HG03432 (cell line): Measurements from ENCODE around the gene KCNMB2.

Source experiments
- ATAC-seq: cut with Tn5 transposase; IDR thresholded peaks from one replicate; pipeline ENCODE4 v1.9.1; 2021; ENCODE audit warnings: mild to moderate bottlenecking, moderate library complexity; ENCODE audit not compliant: unreplicated experiment

The KCNMB2 gene

DNA sequence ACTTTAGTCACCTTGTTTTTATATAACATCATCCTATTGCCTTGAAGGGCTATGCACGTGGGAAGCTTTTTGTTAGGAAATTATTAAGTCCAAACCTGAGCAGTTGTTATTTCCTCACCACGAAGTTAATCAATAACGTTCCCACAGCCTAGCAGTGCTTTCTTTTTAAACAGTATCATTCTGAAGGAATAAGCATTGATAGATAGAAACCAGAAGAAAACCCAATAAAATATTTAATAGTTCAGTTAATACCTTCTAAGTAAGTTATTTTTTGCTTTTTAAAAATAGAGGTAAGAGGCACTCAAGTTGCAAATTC is 149.3 kb downstream of the KCNMB2 start:
- no peak for ATAC-seq

- ATAC-seq, result no peak
These were observed 150.6 kb downstream of the KCNMB2 start for GRCh38 chr3:178686826-178687225.

GRCh38 chr3:178690571-178690970 is 154.3 kb downstream of the KCNMB2 start:
- no peak for ATAC-seq

- no peak for ATAC-seq
These were observed 163.1 kb downstream of the KCNMB2 start for GRCh38 chr3:178699364-178699763.

DNA sequence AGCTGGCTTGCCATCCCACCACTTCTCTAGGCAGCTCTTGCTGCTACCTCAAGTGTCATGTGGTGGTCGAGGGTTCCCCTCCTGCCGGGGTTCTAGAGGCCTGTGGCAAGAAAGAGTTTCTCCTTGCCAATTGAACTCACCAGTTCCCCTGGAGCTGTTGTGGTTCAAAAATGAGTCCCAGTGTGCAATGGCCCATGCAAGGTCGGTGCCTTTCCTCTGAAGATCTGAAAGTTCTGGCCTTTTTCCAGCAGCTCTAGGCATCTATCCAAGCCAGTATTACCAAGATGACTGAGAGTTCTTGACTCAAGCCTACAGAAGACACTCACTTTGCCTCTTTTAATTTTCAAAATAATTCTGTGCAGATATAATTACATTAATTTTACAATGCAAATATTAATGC is 163.6 kb downstream of the KCNMB2 start:
- ATAC-seq, result peak; percentile 49

GRCh38 chr3:178703268-178703975 is 167.2 kb downstream of the KCNMB2 start:
- no peak for ATAC-seq

DNA sequence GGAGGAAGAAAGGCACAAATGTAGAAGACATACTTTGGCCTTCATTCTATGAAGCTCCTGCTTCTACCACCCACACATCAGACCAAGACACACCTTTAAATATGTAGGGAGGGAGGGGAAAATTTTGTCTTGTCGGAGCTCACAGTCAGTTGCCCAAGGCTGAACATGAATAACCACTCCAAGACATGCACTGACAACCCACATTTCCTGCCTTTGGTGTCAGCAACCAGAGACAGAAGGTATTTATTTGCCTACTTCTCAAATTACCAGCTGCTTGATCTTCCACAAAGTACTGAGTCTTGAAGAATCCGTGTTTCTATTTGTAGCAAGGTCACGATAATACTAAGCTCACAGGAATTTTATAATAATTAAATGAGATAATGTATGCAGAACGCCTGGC is 169.7 kb downstream of the KCNMB2 start:
- no peak for ATAC-seq

GRCh38 chr3:178706411-178706810 is 170.2 kb downstream of the KCNMB2 start:
- no peak for ATAC-seq

DNA sequence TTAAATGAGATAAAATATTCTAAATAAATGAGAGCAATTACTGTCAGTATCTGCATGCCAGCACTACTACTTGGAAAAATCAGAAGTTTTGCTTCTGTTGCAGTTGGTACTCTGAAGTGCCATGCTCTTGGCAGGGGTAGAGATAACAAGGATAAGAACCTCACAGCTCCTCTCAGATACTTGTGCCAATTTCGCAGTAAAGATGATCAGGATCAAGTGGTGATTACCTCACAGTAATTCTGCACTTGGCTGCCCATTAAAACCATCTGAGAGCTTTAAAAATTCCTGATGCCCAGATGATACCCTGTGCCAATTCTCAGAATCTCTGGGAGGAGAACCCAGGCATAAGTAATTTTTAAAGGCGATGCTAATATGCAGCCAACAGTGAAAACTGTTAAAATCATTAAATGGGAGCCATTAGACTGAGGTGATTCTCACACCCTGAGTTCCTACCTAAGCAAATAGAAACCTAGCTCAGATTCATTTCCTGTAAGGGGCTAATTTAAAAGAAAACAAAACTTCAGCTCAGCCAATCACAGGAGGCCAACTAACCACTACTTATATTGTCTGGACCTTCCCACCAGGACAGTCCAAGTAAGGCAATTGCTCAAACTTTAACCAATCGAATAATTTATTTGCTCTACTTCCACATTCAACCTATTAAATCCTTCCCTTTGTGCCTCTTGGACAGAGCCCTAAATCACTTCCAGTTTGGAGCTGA is 171.2 kb downstream of the KCNMB2 start:
- ATAC-seq, result peak; percentile 53

GRCh38 chr3:178709051-178709450 is 172.8 kb downstream of the KCNMB2 start:
- no peak for ATAC-seq

- ATAC-seq, result no peak
These were observed 175.5 kb downstream of the KCNMB2 start for GRCh38 chr3:178711753-178712152.

DNA sequence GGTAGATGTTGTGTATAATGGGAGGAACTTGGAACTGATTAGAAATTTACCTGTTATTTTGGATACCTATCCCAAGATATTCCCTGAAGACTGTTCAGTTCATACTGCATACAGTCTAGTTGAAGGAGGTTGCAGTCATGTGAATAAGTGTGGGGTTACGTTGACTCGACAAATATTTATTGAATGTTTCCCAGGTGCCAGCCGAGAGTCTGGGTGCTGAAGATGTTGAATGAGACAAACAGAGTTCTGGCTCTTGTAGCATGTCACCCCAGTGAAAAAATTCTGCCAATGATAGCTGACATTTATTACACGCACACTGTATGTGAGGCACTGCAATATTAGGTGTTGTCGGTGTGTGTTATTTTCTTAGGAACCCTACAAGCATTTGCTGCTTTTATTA is 176.0 kb downstream of the KCNMB2 start:
- ATAC-seq, result no peak

GRCh38 chr3:178714925-178715832 is 178.9 kb downstream of the KCNMB2 start:
- ATAC-seq, result no peak

DNA sequence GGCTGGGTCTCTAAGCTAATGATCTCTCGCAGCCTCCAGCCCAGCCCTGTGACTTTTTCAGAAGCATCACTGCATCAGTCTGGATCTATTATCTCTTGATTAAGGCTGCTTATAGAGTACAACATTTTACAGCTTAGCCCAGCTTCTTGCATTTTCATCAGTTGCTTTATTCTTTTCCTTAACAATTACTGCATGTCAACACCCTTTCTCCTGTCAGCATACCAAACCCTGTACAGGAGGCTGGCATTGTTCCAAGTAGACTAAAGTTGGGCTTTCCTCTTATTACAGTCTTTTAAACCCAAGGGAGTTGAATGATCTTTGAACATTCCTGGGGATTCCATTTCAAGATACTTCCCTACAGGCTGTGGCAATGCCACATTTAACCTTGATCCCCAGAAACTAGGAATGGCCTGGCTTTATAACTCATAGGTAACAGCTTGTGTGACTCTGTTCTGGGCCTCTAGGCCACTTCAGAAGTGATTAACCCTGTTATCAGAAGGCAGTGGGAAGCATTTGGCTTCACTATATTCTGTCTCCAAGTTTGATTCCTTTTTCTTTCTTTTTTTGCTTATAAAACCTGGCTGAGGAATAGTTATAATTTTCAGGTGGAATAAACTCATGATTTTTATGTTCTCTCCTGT is 182.9 kb downstream of the KCNMB2 start:
- no peak for ATAC-seq

DNA sequence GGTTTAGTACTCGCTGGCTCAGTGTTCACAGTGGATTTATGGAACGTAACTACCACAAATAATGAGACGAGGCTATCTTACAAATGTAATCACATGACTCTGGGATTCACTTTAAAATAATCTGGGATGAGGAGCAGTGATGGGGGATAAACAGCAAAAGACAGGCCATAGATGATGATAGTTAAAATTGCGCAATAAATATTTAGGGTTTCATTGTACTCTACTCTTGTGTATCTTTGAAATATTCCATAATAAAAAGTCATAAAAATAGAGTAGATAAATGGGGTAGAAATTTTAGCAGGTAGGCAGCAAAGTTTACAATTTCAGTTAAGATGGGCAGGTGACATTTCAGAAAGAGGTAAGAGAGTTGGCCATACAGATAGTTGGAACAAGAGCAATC is 196.6 kb downstream of the KCNMB2 start:
- no peak for ATAC-seq

DNA sequence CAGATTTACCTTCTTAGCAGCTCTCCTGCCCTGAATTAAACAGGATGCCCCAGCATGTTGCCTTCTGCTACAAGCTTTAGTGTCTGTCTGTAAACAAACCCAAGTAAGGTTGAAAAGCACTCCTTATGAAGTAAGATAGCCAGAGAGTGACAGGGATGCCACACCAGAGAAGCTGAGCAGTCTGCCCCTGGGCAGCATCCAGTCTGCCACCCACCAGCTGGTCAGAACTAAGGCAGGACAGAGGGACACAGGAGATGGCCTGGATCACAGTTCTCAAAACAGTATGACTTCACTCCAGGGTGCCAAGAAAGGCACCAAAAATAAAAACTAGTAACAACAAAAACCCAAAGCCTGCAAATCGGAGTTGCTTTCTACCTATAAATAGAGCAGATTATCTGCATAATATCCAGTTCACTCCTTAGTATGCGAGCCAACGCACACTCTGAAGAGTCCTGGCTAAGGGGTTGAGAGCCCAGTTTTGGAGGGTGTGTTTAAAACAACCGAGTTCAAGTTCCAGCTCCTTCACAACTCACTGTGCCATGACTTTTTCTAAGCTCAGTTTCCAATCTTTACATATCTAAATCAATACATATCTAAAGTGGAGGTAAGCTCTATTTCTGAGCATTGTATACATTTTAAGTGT is 198.9 kb downstream of the KCNMB2 start:
- no peak for ATAC-seq

GRCh38 chr3:178736300-178736699 is 200.1 kb downstream of the KCNMB2 start:
- no peak for ATAC-seq

DNA sequence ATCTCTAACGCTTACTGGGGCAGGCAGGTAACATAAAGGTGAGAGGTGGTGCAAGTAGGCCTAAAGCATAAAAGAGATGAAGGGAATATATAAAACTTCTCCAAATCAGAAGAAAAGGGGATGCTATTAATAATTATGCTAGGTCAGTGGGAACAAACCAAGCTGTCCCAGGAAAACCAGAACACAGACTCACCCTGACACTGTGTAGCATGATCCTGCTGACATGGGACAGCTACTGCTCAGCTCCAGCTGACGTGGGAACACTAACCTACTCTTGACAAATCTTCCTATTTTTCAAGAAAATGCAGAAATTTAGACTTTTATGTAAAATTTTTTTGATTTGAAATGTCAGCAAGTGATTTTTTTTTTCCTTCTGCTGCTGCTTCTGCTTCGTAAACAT is 203.5 kb downstream of the KCNMB2 start:
- ATAC-seq, result no peak

DNA sequence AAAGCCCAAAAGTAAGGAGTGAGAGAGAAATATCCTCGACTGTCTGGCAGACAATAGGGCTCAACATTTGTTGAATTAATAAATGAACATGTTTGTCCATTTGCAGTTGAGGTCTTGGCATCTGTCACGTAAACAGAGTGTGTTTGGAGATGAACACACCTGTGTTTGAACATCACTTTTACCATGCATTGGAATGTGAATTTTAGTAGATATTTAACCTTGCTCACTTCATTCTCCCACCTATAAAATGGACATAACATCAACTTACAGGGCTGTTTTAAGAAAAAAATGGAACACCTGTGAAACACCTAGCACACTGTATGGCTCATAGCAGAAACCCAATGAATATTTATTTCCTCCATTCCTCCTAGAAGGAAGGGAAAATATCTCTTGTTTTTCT is 204.8 kb downstream of the KCNMB2 start:
- no peak for ATAC-seq

GRCh38 chr3:178743297-178743696 is 207.1 kb downstream of the KCNMB2 start:
- no peak for ATAC-seq
